RWPE1 (cell line): ENCODE results near the gene MYO1E.

ENCODE experiments used
- CTCF ChIA-PET: fragments of 350-600 bp; sonication (Branson Sonifier 250); formaldehyde crosslinking; extraction: SDS; loops from one replicate; lab custom pipeline; 2021; lab: Yijun Ruan, JAX
- POLR2A ChIA-PET: fragments of 400-600 bp; formaldehyde crosslinking; extraction: SDS; loops from one replicate; lab custom pipeline; 2020; ENCODE audit warnings: antibody characterized with exemption; ENCODE audit not compliant: low non-redundant PET; lab: Yijun Ruan, JAX
- DNase-seq: peaks from one replicate; pipeline ENCODE4 v3.0.0; 2012; ENCODE audit warnings: low spot score
- H3K27ac ChIP-seq: fragments of 450-650 bp; 2 replicates; pipeline ENCODE4 v1.5.1; 2017
- TF ChIP-seq, protein P1 (sequence below): fragments of 450-650 bp; conservative IDR thresholded peaks from 2 replicates; pipeline ENCODE4 v1.5.1; 2017; ENCODE audit warnings: low read depth, mild to moderate bottlenecking

The MYO1E gene

DNA sequence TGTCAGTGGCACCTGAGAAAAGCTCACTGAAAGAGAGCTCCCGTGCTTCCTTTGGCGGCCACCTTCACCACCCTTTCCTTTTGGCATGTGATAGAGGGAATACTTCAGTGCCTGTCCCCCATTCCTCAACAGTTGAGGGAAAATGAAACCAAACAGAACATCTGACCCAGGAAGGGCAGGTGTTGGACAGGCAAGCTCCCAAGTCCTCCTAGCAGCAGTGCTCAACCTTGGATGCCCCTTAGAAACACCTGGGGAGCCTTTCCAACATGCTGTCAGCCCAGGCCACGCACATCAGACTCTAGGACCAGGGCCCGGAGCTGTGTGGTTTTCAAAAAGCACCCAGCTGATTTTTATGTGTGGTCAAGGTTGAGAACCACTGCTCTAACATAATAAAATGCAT, 143.7 kb downstream of the MYO1E start:
- CTCF ChIA-PET: no interaction called here

DNA sequence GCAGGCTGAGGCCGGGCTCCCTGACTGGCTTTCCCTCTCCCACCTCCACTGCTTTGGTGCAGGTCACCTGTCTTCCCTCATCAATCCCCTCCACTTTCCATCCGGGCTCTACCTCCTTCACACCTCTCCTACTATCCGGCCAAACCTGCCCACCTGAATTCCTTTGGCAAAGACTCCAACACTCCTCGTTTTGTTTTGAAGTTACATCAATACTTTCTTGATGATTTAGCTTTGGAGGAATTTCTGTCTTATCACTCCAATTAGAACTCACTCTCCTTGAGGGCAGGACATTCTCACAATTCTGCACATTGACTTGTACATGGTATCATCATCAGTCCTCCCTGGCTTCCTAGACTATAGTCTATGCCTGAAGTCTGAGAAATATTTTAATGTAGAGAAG, 145.7 kb downstream of the MYO1E start:
- ChIA-PET POLR2A (no interaction called here), CTCF (no interaction called here)
- TF ChIP-seq, protein P1, sequence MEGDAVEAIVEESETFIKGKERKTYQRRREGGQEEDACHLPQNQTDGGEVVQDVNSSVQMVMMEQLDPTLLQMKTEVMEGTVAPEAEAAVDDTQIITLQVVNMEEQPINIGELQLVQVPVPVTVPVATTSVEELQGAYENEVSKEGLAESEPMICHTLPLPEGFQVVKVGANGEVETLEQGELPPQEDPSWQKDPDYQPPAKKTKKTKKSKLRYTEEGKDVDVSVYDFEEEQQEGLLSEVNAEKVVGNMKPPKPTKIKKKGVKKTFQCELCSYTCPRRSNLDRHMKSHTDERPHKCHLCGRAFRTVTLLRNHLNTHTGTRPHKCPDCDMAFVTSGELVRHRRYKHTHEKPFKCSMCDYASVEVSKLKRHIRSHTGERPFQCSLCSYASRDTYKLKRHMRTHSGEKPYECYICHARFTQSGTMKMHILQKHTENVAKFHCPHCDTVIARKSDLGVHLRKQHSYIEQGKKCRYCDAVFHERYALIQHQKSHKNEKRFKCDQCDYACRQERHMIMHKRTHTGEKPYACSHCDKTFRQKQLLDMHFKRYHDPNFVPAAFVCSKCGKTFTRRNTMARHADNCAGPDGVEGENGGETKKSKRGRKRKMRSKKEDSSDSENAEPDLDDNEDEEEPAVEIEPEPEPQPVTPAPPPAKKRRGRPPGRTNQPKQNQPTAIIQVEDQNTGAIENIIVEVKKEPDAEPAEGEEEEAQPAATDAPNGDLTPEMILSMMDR: no peak
- H3K27ac ChIP-seq: no peak overlapping the region
- no peak for DNase-seq

More for the DNA sequence above, 143.7 kb downstream of the MYO1E start:
- TF ChIP-seq, protein P1: no peak
- DNase-seq: no peak
- H3K27ac ChIP-seq: peak overlapping the region; percentile 8
- POLR2A ChIA-PET: no interaction called here

DNA sequence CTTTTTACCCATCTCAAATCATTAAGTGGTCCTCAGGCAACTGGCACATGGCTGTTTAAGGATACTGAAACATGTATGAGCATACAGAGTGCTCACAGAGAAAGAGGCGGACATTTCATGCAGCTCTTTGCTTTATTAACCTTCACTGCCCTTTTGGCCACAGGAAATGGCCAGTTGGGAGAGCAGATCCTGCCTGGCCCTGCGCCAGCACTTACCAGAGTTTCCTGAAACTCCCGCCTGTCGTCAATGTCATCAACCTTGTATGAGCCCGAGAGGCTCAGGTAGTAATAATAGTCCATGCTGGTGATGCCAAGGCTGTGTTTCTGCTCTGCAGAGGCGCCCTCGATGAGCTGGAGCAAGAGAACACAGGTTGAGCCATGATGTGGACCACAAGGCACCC, 148.2 kb downstream of the MYO1E start:
- no peak for DNase-seq
- TF ChIP-seq, protein P1: no peak
- ChIA-PET CTCF (no interaction called here), POLR2A (no interaction called here)
- H3K27ac ChIP-seq: no peak overlapping the region

GRCh38 chr15:59223736-59224135, 148.9 kb downstream of the MYO1E start:
- no peak for DNase-seq
- ChIA-PET POLR2A (no interaction called here), CTCF (no interaction called here)
- no peak overlapping the region for H3K27ac ChIP-seq
- TF ChIP-seq, protein P1: no peak

GRCh38 chr15:59222906-59223550, 149.6 kb downstream of the MYO1E start:
- no peak for DNase-seq
- H3K27ac ChIP-seq: no peak overlapping the region
- TF ChIP-seq, protein P1: no peak
- POLR2A ChIA-PET: no interaction called here
- CTCF ChIA-PET: no interaction called here

- no peak overlapping the region for H3K27ac ChIP-seq
- TF ChIP-seq, protein P1: no peak
- CTCF ChIA-PET: no interaction called here
- DNase-seq: no peak
- POLR2A ChIA-PET: no interaction called here
These were observed 150.9 kb downstream of the MYO1E start for GRCh38 chr15:59221511-59222505.
